Left hindlimb (tissue), 1 donor: ENCODE data around the gene LDLRAD3.
A peak's percentile ranks its signal among the peaks of the same experiment; 100 is the strongest.
"Not testable (repeated sequence)": the region's sequence is repeated elsewhere in the genome, so short reads cannot be mapped to it uniquely, and the experiment has no call there.

Experiments used
- DNase-seq: peaks from one replicate; pipeline ENCODE4 v3.0.0-alpha.2; 2018

The LDLRAD3 gene

DNA sequence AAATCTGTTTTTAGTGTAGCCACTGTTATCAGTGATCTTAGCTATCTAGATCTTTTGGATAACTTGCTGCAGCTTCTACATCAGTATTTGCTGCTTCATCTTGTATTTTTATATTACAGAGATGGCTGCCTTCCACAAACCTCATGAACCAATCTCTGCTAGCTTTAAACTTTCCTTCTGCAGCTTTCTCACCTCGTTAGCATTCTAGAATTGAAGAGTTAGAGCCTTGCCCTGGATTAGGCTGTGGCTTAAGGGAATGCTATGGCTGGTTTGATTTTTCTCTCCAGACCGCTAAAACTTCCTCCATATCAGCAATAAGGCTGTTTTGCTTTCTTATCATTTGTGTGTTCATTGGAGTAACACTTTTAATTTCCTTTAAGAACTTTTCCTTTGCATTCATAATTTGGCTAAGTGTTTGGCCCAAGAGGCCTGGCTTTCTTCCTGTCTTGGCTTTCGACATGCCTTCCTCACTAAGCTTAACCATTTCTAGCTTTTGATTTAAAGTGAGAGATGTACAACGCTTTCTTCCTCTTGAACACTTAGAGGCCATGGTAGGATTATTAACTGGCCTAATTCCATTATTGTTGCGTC lies 51.9 kb downstream of the LDLRAD3 start:
- DNase-seq = no peak

DNA sequence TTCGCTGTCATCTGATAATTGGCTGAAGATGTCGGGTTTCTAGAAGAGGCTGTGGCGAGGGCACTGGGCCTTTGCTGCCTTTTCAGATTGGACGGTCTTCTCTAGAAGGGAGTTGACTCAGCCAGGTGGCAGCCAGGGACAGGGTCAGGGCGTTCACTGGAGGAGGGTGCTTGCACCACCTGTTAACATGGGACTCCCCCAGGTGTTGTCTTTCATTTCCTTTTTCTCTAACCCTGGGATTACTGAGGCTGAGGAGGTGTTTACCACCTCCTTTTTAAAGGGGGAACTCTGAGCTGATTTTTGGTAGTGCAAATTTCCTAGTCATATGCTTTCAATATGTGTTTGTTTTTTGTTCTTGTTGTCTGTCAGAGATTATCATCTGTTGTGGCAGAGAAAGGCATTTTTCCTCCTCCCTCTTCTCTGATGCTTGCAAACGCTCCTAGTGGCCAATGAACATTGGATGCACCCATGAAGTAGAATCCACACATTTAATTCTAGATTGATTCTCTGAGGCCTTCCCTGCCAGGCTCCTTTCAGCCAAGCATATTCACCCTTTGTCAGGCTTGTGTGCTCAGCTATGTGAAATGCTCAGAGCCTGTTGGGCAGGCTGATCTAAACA lies 54.1 kb downstream of the LDLRAD3 start:
- no peak for DNase-seq

- DNase-seq = no peak
These were observed 54.8 kb downstream of the LDLRAD3 start for GRCh38 chr11:35998634-35999033.

- DNase-seq = no peak
These were observed 56.8 kb downstream of the LDLRAD3 start for GRCh38 chr11:36000616-36001190.

GRCh38 chr11:36002196-36002595 lies 58.3 kb downstream of the LDLRAD3 start:
- no peak for DNase-seq

DNA sequence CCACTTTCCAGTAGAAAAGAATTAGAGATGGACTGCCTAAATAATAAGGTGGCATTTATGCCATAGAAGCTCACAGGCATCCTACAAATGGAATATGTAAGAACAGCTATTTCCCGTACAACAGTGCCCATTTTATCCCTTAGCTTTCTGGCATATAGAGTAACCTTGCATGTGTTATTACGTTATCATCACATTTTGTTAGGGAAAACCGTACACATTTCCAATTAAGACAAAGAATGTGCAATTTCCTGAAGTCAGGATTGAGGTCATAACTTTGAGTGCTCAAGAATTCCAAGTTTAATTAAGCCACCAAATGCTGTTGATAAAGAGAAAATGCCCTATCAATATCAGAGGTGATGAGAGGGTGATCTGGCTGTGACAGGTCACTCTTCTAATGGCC lies 58.9 kb downstream of the LDLRAD3 start:
- DNase-seq = no peak

DNA sequence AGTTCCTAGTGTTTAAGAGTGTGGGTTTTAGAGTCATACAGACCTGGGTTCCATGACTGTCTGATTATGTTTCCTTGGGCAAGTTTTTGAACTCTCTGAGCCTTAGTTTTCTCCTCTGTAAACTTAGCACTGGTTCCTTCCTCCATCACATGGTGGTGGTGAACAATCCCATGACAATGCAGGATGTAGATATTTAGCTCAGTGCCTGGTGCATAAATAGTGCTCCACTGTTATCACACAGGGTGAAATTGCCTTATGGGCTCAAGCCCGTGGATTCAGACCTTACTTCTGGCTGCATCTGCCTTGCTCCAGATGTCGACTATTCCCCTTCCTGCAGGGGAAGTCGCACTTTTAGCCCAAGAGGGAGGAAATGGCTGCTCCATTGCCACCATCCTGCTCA lies 62.7 kb downstream of the LDLRAD3 start:
- no peak for DNase-seq

DNA sequence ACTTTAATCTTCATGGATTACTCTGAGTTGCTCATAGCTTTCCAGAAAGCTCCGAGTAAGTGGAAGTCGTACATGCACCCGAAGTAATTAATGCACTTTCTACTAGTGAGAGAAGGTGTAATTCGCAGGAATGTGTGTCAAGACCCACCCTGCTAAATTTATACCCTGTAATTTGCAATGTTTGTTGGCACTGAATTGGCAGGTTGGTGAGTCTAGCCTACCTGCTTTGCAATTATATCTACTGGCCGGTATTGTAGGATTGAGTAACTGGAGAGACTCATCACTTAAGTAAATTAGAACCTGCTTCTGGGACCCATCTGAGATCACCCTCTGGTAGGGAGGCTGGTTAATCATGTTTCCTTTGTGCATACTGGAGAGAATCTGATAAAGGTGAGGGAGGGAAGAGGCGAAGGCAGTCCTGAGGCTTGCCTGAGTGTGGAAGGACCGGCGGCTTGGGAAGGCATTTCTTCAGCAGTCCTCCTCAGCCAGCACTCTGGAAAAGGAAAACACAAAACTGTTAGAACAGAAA lies 63.3 kb downstream of the LDLRAD3 start:
- no peak for DNase-seq

DNA sequence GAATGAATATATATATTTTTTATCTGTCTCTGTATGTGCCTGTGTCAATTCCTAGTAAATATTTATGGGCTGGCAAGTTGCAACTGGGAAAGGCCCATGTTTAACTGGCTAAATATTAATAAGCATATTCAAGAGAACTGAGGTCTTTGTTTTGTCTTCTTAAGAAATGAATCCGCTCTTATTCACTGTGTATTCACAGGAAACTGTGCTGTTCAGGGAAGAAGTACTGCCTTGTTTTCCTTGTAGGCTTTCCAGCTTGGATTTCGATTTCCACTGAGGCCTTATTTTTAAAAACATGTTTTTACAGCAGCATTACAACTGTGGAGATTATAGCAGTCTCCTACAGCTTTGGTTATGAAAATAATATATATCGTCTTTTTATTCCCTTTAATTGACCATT lies 64.7 kb downstream of the LDLRAD3 start:
- no peak for DNase-seq

- no peak for DNase-seq
These were observed 65.6 kb downstream of the LDLRAD3 start for GRCh38 chr11:36009473-36009872.

- DNase-seq = no peak
These were observed 66.3 kb downstream of the LDLRAD3 start for GRCh38 chr11:36010010-36010740.

DNA sequence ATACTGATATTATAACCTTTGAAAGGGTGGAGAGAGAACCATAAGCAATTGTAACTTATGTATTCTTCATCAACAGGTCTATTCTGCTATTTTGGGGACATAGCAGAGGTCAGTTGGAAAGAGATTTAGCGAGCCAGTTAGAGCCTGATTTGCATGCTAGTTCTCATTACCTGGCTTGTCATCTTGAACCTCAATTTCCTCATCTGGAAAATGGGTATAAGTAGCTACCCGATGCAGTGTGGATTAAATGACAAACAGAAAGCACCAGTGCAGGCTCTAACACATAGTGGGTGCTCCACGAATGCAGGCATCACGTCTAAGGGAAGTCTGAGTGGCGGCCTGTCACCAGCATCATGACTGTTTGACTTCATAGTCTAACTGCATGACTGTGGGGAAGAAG lies 67.7 kb downstream of the LDLRAD3 start:
- no peak for DNase-seq

DNA sequence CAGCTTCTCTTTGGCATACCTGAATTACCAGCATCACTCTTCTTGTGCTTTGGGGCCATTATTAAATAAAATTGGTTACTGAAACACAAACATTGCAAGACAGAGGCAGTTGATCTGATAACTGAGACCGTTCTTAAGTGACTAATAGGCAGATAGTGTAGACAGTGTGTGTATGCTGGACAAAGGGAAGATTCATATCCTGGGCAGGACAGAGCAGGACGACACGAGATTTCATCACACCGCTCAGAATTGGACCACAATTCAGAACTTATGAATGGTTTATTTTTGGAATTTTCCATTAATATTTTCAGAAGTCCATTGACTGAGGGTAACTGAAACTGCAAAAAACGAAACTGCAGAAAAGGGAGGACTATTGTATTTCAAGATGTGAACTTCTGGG lies 68.6 kb downstream of the LDLRAD3 start:
- no peak for DNase-seq

GRCh38 chr11:36012979-36013378 lies 69.1 kb downstream of the LDLRAD3 start:
- no peak for DNase-seq

GRCh38 chr11:36013446-36013845 lies 69.6 kb downstream of the LDLRAD3 start:
- DNase-seq = not testable (repeated sequence)

- no peak for DNase-seq
These were observed 70.4 kb downstream of the LDLRAD3 start for GRCh38 chr11:36013950-36014897.

GRCh38 chr11:36014898-36015665 lies 71.2 kb downstream of the LDLRAD3 start:
- peak; percentile 46 for DNase-seq

DNA sequence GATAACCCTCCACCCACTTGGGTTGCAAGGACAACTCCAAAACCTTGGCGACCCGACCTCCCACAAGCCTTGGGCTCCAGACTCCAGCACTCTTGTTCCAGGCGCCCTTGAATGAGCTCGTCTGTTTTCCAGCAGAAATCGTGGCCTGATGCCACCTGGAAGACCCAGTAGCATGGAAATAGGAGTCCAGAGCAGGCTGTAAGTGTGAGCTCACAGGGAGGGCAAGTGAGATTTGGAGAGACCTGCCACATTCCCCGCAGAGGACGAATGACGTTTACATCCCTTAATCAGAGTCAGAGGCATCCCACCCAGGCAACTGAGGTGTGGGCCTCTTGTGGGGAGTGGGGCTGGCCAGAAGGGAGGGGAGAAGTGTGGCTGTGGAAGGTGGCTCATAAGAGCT lies 71.9 kb downstream of the LDLRAD3 start:
- peak; percentile 90 for DNase-seq

DNA sequence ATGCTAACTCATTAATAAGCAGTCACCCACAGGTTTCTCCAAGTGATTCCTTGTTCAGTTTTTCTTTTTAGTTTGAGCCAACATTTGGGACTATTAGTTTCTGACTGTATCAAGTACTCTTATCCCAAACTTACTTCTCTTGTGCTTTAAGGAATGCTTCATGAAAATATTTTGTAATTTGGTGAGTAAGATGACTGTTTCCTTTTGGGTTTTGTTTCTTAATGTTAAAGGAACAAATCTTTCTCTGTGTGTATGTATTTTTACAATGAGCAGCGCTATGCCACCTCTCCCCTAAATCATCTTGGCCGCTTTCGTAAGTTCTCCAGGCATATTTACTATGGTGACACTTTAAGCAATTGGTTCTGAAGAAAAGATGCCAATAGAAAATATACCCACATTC lies 72.4 kb downstream of the LDLRAD3 start:
- no peak for DNase-seq

- DNase-seq = no peak
These were observed 72.8 kb downstream of the LDLRAD3 start for GRCh38 chr11:36016709-36017108.

DNA sequence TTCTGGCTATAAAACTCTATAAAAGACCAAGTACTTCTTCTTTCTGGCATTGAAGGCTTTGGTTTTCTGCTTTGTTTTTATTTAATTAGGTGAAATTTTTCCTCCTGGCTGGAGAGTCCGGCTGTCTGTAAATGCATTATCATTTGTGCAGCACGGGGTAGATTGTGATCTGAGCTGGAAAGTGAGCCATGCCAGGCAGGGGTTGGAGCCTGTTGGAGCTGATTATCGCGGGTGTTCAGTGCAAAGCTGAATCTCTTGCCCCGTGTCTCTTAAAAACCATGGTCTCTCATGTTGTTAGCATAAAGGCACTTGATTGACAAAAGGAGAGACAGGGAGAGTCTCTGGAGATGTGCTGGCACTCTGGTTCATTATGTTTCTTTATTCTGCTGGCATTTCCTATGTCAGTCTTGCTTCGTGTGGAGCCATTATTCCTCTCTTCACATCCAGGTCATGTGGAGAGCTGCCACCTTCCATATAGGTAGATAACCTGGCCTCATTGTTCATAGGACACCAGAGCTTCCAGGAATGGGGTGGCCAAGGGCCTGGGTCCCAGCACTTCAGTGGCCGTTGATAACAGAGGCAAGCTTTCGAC lies 75.2 kb downstream of the LDLRAD3 start:
- no peak for DNase-seq
